Activated gamma-delta T cell (primary cell): Measurements from ENCODE around the gene GRIK1.

Experiments
- DNase-seq: peaks from one replicate; lab custom pipeline; 2025; lab: John Stamatoyannopoulos, UW

The GRIK1 gene

GRCh38 chr21:29909571-29909970 lies 30.2 kb downstream of the GRIK1 start:
- DNase-seq: no peak

- DNase-seq: no peak
These were observed 35.2 kb downstream of the GRIK1 start for GRCh38 chr21:29904359-29905282.

DNA sequence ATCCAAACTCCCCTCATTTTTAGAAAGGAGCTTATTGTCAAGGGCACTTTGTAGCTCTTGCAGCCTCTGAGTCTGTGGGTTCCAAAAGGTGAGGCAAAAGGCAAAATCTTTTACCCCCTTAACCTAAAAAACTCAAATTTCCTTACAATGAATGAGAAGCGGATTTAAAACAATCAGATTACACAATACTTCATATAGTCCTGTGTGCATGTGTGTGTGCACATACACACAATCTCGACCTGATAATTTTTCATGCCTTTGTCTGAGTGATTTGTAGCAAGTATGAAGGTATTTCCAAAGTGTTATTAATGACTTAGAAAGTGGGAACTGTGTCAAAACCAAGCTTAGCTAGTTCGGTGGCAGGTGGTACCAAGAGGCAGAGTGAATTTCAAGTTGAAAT lies 42.9 kb downstream of the GRIK1 start:
- DNase-seq: no peak

- no peak for DNase-seq
These were observed 46.1 kb downstream of the GRIK1 start for GRCh38 chr21:29893687-29894086.

GRCh38 chr21:29892379-29892778 lies 47.4 kb downstream of the GRIK1 start:
- no peak for DNase-seq

DNA sequence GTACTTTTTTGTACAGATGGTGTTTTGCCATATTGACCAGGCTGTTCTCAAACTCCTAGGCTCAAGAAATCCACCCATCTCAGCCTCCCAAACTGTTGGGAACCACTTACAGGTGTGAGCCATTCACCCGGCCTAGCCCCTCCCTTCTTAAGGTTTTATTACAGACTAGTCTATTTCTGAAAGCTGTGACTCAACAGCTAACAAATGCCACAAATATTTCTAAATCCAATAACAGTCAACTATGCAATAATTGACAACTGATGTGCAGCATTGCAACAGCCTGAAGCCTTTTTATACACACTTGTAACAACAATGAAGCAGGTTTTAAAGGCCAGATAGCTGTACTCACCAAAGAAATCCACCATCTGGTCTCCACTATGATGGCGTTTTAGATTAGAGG lies 51.4 kb downstream of the GRIK1 start:
- DNase-seq: no peak

DNA sequence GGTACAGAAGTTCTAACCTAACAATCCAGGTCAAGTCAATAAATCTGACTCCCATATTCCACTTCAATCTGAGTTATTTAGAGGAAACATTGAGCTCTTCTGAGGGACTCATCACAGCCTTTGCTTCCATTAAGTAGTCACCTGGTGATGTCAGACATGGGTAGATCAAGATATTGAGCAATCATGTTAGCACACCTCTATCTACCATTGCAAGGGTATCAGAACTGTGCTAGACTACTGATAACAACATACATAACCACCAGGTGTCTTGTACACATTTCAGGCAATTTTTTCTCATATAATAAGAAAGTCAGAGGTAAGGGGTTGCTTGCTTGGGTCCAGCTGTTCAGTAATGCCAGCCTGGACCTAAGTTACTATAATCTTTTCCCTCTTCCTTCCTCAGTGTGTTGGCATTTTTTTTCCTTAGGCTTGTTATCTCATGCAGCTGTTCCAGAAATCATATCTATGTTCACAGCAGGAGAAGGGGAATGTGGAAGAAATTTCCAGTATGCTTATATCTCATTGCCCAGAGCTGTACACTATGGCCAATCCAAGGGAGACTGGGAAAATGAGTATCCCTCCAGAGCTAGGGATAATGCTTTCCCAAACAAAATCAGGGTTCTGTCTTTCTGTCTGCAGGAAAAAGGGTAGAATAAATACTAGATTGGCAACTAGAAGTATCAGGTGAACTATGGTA lies 52.3 kb downstream of the GRIK1 start:
- DNase-seq: no peak

DNA sequence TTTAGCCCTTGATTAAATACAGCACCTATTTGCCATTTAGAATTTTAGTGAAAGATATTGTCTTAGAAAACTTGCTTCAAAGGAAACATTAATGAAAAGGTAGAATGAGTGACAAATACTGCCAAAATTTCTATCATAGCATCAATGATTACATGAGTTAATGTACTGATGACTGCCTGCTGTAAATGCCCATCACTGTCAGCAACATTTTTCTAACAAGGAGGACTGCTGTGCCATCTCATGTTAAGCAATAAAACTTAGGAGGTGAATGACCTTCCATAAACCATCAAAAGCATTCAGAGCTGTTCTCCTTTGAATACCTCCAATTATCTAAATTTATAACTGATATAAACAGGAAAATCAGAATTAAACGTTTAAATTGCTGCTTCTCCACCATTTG lies 54.3 kb downstream of the GRIK1 start:
- no peak for DNase-seq

DNA sequence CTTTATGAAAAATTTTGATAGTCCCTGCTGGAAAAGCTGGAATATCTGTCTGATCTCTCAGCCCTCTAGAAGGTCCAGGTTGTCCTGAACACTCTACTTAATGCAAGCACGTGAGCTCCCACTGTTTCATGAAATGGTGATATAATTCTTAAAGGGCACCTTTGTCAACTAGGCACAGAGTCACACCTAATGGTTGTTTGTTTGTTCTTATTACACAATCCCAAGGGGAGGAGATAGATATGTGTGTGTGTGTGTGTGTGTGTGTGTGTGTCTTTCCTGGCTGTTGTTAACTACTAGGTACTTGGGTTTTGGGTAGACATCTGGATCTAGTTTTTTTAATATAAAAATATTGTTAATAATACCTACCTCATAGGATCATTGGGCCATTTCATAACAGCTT lies 63.9 kb downstream of the GRIK1 start:
- DNase-seq: no peak

- DNase-seq: no peak
These were observed 64.6 kb downstream of the GRIK1 start for GRCh38 chr21:29875036-29875716.

GRCh38 chr21:29873908-29874307 lies 65.9 kb downstream of the GRIK1 start:
- no peak for DNase-seq

- no peak for DNase-seq
These were observed 69.0 kb downstream of the GRIK1 start for GRCh38 chr21:29870814-29871213.

GRCh38 chr21:29867796-29868195 lies 72.0 kb downstream of the GRIK1 start:
- DNase-seq: no peak

DNA sequence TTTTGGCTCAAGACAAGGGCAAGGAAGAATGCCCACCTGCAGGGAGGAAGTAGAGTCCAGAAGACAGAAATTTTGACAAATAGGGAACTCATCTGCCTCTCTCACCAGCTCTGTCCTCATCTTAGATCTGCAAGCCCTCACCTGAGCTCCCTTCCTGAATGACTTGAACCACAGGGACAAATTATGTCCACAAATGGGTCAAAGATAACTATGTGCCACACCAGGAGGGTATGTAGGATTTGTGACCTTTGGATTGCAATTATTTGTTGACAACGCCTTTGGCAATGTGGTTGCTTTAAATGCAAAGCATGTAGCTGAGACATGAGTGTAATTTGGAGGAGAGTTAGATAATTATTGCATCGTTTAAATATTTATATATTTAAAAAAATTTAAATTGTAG lies 79.5 kb downstream of the GRIK1 start:
- DNase-seq: no peak

- no peak for DNase-seq
These were observed 82.6 kb downstream of the GRIK1 start for GRCh38 chr21:29857150-29857549.

DNA sequence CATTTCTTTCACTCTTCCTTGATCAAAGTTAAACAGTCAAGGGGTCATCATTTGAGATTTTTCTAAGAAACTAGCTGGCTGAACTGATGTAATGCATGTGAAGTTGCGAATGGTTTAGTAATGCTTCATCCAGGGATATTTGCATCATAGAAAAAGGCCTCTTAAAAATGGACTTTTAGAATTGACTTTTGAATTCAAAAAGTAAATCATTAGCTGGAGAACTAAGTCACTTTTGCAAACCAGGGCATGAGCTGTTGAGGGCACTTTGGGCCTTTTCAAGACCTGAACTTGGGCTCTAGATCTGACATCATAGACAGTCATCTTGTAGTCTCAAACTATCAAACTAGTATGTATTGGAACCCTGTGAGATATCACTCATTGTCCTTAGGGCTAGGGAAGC lies 85.0 kb downstream of the GRIK1 start:
- no peak for DNase-seq

DNA sequence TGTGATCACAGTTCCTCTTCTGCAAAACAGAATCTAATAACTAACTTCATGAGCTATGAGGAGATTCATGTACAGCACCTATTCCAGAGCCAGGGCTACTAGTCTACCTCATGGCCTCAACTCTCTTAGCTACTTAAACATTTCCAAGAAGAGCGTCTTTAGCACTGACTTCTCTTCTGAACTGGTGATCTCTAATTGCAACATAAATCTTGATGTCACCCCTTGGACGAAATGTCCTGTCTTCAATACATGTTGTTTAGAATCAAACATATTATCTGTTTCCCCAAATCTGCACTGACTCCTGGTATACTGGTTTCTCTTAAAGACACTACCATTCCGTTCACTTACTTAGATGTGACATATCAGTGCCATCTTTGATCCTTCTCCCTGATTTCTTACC lies 88.2 kb downstream of the GRIK1 start:
- no peak for DNase-seq

DNA sequence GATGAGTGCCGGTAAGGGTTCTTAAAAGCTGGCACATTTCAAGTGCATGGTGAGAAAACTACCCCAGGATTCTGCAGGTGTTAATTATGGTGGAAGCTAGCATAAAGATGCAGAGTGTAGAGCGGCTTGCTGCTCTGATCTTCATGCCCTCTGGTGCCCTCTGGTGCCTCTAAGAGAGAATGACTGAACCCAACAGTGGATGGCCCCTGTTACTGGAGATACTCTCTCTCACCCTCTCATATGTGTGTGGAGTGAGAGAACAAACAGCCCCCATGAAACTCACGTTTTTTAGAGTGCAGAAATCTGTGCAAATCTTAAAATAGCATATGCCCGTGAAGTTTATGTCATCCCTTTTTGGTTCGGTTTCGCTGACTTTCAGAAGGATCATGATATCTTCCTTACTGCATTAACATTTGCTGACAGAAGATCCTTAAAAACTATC lies 90.0 kb downstream of the GRIK1 start:
- DNase-seq: no peak

- DNase-seq: no peak
These were observed 96.0 kb downstream of the GRIK1 start for GRCh38 chr21:29843804-29844203.

GRCh38 chr21:29834617-29835016 lies 105.2 kb downstream of the GRIK1 start:
- DNase-seq: no peak

- DNase-seq: no peak
These were observed 107.6 kb downstream of the GRIK1 start for GRCh38 chr21:29832217-29832616.

GRCh38 chr21:29829564-29830275 lies 110.1 kb downstream of the GRIK1 start:
- no peak for DNase-seq
